ENCODE results near the gene CHRNA9.

DNA sequence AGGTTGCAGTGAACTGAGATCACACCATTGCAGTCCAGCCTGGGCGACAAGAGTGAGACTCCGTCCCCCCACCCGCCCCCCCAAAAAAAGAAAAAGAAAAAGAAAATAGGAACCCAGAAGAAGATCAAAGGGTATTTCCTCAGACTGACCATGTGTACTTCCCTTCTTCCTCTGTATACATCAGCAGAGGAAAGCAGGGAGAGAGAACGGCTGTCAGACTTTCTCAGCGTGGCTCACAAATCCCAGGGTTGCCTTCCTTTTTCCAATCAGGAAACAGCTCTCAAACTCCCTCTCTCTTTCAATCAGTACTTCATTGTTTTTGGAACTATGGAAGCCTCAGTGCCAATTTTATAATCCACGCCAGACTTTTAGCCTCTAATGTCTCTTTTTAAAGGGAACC, 59.1 kb downstream of the CHRNA9 start:
- no peak for TF ChIP-seq POLR2A (IDR thresholded peaks at IDR 0.05; ENCODE audit: low read length)
- no peak for TF ChIP-seq GATA1 (IDR thresholded peaks at IDR 0.05; ENCODE audit: low read depth, low read length)
